ENCODE measurements around the gene NDUFS4. TPM values are rescaled to one million over a fixed set of nuclear protein-coding genes. Genes with fewer than 3 reads are reported as not detected.
"Not testable (repeated sequence)": the region's sequence is repeated elsewhere in the genome, so short reads cannot be mapped to it uniquely, and the experiment has no call there.

The NDUFS4 gene
- total RNA-seq: 44.7 TPM

- DNase-seq (ENCODE audit: low spot score) (peak; percentile 88), ATAC-seq (peak; percentile 96)
These were observed at the start of gene NDUFS4 for GRCh38 chr5:53560506-53561191. NDUFS4 (plus strand) TSS chr5:53560639; CDS start chr5:53560663, 24 bp downstream.

GRCh38 chr5:53512539-53512938 lies 47.9 kb upstream of the NDUFS4 start:
- ATAC-seq (no peak), DNase-seq (ENCODE audit: low spot score) (no peak)

GRCh38 chr5:53515988-53516387 lies 44.5 kb upstream of the NDUFS4 start:
- ATAC-seq: no peak
- DNase-seq (ENCODE audit: low spot score): no peak

- DNase-seq (ENCODE audit: low spot score) (no peak), ATAC-seq (no peak)
These were observed 39.6 kb upstream of the NDUFS4 start for GRCh38 chr5:53520813-53521212.

- DNase-seq (ENCODE audit: low spot score): no peak
- ATAC-seq: no peak
These were observed 22.7 kb upstream of the NDUFS4 start for GRCh38 chr5:53537711-53538110.

- DNase-seq (ENCODE audit: low spot score); ATAC-seq: not testable (repeated sequence)
These were observed 19.7 kb upstream of the NDUFS4 start for GRCh38 chr5:53540739-53541138.

- DNase-seq (ENCODE audit: low spot score) (no peak), ATAC-seq (no peak)
These were observed 18.6 kb upstream of the NDUFS4 start for GRCh38 chr5:53541859-53542258.

GRCh38 chr5:53542926-53543325 lies 17.5 kb upstream of the NDUFS4 start:
- ATAC-seq (no peak), DNase-seq (ENCODE audit: low spot score) (no peak)

- DNase-seq (ENCODE audit: low spot score): no peak
- no peak for ATAC-seq
These were observed 17.0 kb upstream of the NDUFS4 start for GRCh38 chr5:53543401-53543800.

- DNase-seq (ENCODE audit: low spot score) (no peak), ATAC-seq (no peak)
These were observed 14.7 kb upstream of the NDUFS4 start for GRCh38 chr5:53545744-53546143.

GRCh38 chr5:53547226-53547625 lies 13.2 kb upstream of the NDUFS4 start:
- ATAC-seq (no peak), DNase-seq (ENCODE audit: low spot score) (no peak)

- DNase-seq (ENCODE audit: low spot score); ATAC-seq: not testable (repeated sequence)
These were observed 11.9 kb upstream of the NDUFS4 start for GRCh38 chr5:53548501-53548900.

GRCh38 chr5:53549792-53550191 lies 10.6 kb upstream of the NDUFS4 start:
- DNase-seq (ENCODE audit: low spot score) (no peak), ATAC-seq (no peak)

GRCh38 chr5:53552561-53552960 lies 7.9 kb upstream of the NDUFS4 start:
- DNase-seq (ENCODE audit: low spot score): no peak
- no peak for ATAC-seq

- no peak for ATAC-seq
- no peak for DNase-seq (ENCODE audit: low spot score)
These were observed 6.0 kb upstream of the NDUFS4 start for GRCh38 chr5:53554444-53554843.

GRCh38 chr5:53555160-53555559 lies 5.3 kb upstream of the NDUFS4 start:
- ATAC-seq (no peak), DNase-seq (ENCODE audit: low spot score) (no peak)

GRCh38 chr5:53556001-53556400 lies 4.4 kb upstream of the NDUFS4 start:
- ATAC-seq: no peak

GRCh38 chr5:53557386-53557785 lies 3.1 kb upstream of the NDUFS4 start:
- no peak for DNase-seq (ENCODE audit: low spot score)
- no peak for ATAC-seq

More at GRCh38 chr5:53556001-53556400, 4.4 kb upstream of the NDUFS4 start:
- no peak for DNase-seq (ENCODE audit: low spot score)

- ATAC-seq (no peak), DNase-seq (ENCODE audit: low spot score) (no peak)
These were observed 1.5 kb upstream of the NDUFS4 start for GRCh38 chr5:53558966-53559365.

GRCh38 chr5:53560028-53560427 lies 411 bp upstream of the NDUFS4 start:
- ATAC-seq (peak; percentile 54), DNase-seq (ENCODE audit: low spot score) (no peak)

GRCh38 chr5:53568401-53568800 lies 8.0 kb downstream of the NDUFS4 start:
- DNase-seq (ENCODE audit: low spot score): no peak
- no peak for ATAC-seq

GRCh38 chr5:53568871-53569270 lies 8.4 kb downstream of the NDUFS4 start:
- DNase-seq (ENCODE audit: low spot score): no peak
- ATAC-seq: no peak

- DNase-seq (ENCODE audit: low spot score): no peak
These were observed 9.0 kb downstream of the NDUFS4 start for GRCh38 chr5:53569453-53569852.

More at GRCh38 chr5:53569453-53569852, 9.0 kb downstream of the NDUFS4 start:
- ATAC-seq: no peak

Data from left lobe of liver (tissue), 2 donors.